IMR-90 (cell line): ENCODE results near the gene ISG20L2. TPM values are rescaled to one million over a fixed set of nuclear protein-coding genes. Genes with fewer than 3 reads are reported as not detected.

Source experiments
- ATAC-seq: fragments of 200-7000 bp; cut with Tn5 transposase; 2 replicates; pipeline ENCODE4 v1.9.1; 2020; ENCODE audit warnings: low read depth, mild to moderate bottlenecking, moderate library complexity
- BruUV-seq: library from RNA; stranded (reverse); fragments of 400-500 nt; replicated peaks from 2 replicates; lab custom pipeline; 2021; lab: Mats Ljungman, UMichigan
- CTCF ChIA-PET: fragments of 300-600 bp; formaldehyde crosslinking; extraction: SDS; loops from one replicate; lab custom pipeline; 2021; ENCODE audit warnings: antibody characterized with exemption; lab: Yijun Ruan, JAX
- POLR2A ChIA-PET: fragments of 300-600 bp; sonication (Branson Sonifier 250); formaldehyde crosslinking; loops from one replicate; lab custom pipeline; 2022; ENCODE audit warnings: antibody characterized with exemption; ENCODE audit not compliant: unreplicated experiment; lab: Charles Lee
- DNase-seq: peaks from one replicate; pipeline ENCODE4 v3.0.0; 2013
- H2AFZ ChIP-seq: replicated peaks from 2 replicates; pipeline ENCODE3; 2013; ENCODE audit warnings: low read length, mild to moderate bottlenecking; ENCODE audit not compliant: poor library complexity
- H2AK5ac ChIP-seq: 2 replicates; pipeline ENCODE4 v1.6.1; 2013; ENCODE audit warnings: low read depth, low read length, inconsistent platforms
- H2AK9ac ChIP-seq: replicated peaks from 2 replicates; pipeline ENCODE3; 2013; ENCODE audit warnings: mild to moderate bottlenecking, low read depth, low read length, moderate library complexity; ENCODE audit not compliant: poor library complexity
- H2BK120ac ChIP-seq: 2 replicates; pipeline ENCODE4 v1.6.1; 2013; ENCODE audit warnings: low read depth, low read length, inconsistent platforms
- H2BK15ac ChIP-seq: 3 replicates; pipeline ENCODE4 v1.6.1; 2013; ENCODE audit warnings: low read depth, low read length, inconsistent platforms
- H2BK20ac ChIP-seq: 2 replicates; pipeline ENCODE4 v1.6.1; 2013; ENCODE audit warnings: low read depth, mild to moderate bottlenecking, inconsistent platforms, low read length, moderate library complexity
- H2BK5ac ChIP-seq: 2 replicates; pipeline ENCODE4 v1.6.1; 2013; ENCODE audit warnings: mild to moderate bottlenecking, low read depth, low read length, inconsistent platforms; ENCODE audit not compliant: poor library complexity, severe bottlenecking
- H3K14ac ChIP-seq: replicated peaks from 2 replicates; pipeline ENCODE4 v1.6.1; 2013; ENCODE audit warnings: low read depth, low read length, inconsistent platforms
- H3K18ac ChIP-seq: 2 replicates; pipeline ENCODE4 v1.6.1; 2013; ENCODE audit warnings: low read depth, low read length, control low read depth
- H3K23ac ChIP-seq: 2 replicates; pipeline ENCODE4 v1.6.1; 2013; ENCODE audit warnings: low read depth, low read length, inconsistent platforms
- H3K27ac ChIP-seq: 2 replicates; pipeline ENCODE4 v1.5.1; 2013; ENCODE audit warnings: mild to moderate bottlenecking, control low read depth, low read length; ENCODE audit not compliant: insufficient read depth
- H3K27me3 ChIP-seq: 2 replicates; pipeline ENCODE4 v1.6.1; 2013; ENCODE audit warnings: low read length; ENCODE audit not compliant: control insufficient read depth, insufficient read depth
- H3K36me3 ChIP-seq: 2 replicates; pipeline ENCODE4 v1.6.1; 2013; ENCODE audit warnings: low read length, mixed read lengths; ENCODE audit not compliant: control insufficient read depth, insufficient read depth
- H3K4ac ChIP-seq: 2 replicates; pipeline ENCODE4 v1.6.1; 2013; ENCODE audit warnings: low read depth, low read length, inconsistent platforms
- H3K4me1 ChIP-seq: 2 replicates; pipeline ENCODE4 v1.6.1; 2013; ENCODE audit warnings: low read length, mixed read lengths; ENCODE audit not compliant: control insufficient read depth, insufficient read depth
- H3K4me2 ChIP-seq: 2 replicates; pipeline ENCODE4 v1.6.1; 2013; ENCODE audit warnings: low read depth, mild to moderate bottlenecking, control low read depth, low read length, moderate library complexity
- H3K4me3 ChIP-seq: 2 replicates; pipeline ENCODE4 v1.5.1; 2013; ENCODE audit warnings: low read depth, mild to moderate bottlenecking, control low read depth, low read length, moderate library complexity; ENCODE audit not compliant: insufficient read depth
- H3K56ac ChIP-seq: 2 replicates; pipeline ENCODE4 v1.6.1; 2013; ENCODE audit warnings: low read length, inconsistent platforms; ENCODE audit not compliant: insufficient read depth; ENCODE audit errors: extremely low read depth
- H3K79me1 ChIP-seq, 2 experiments: 2 replicates each; pipeline ENCODE4 v1.6.1; 2013; ENCODE audit warnings: low read length in 2 of 2, inconsistent platforms in 1 of 2, low read depth in 1 of 2
- H3K9ac ChIP-seq: 2 replicates; pipeline ENCODE4 v1.6.1; 2013; ENCODE audit warnings: low read depth, low read length, control low read depth
- H3K9me1 ChIP-seq: 2 replicates; pipeline ENCODE4 v1.6.1; 2013; ENCODE audit warnings: low read length, inconsistent platforms; ENCODE audit not compliant: insufficient read depth
- H3K9me3 ChIP-seq: 2 replicates; pipeline ENCODE4 v1.6.1; 2013; ENCODE audit warnings: low read length; ENCODE audit not compliant: control insufficient read depth, insufficient read depth
- H4K20me1 ChIP-seq: 2 replicates; pipeline ENCODE4 v1.6.1; 2013; ENCODE audit warnings: low read length, inconsistent platforms; ENCODE audit not compliant: insufficient read depth
- H4K5ac ChIP-seq: 2 replicates; pipeline ENCODE4 v1.6.1; 2013; ENCODE audit warnings: mild to moderate bottlenecking, low read depth, low read length, control low read depth
- H4K8ac ChIP-seq, 2 experiments: 2 replicates each; pipeline ENCODE4 v1.6.1; 2013; ENCODE audit warnings: low read depth in 2 of 2, low read length in 2 of 2, control low read depth in 1 of 2, inconsistent platforms in 1 of 2
- H4K91ac ChIP-seq: 2 replicates; pipeline ENCODE4 v1.6.1; 2013; ENCODE audit warnings: low read depth, low read length, inconsistent platforms; ENCODE audit not compliant: insufficient read depth
- BHLHE40 ChIP-seq: fragments of 150-350 bp; IDR thresholded peaks from 2 replicates; pipeline ENCODE4 v1.6.1; 2016; ENCODE audit warnings: mild to moderate bottlenecking, low read depth, low read length
- MAZ ChIP-seq: IDR thresholded peaks from 2 replicates; pipeline ENCODE4 v1.6.1; 2012; ENCODE audit warnings: low read depth, mild to moderate bottlenecking, low read length, improper control_type of control experiment, moderate library complexity, borderline replicate concordance
- MXI1 ChIP-seq: IDR thresholded peaks from 2 replicates; pipeline ENCODE4 v1.6.1; 2012; ENCODE audit warnings: low read depth, mild to moderate bottlenecking, low read length, moderate library complexity, borderline replicate concordance
- USF2 ChIP-seq: fragments of 150-350 bp; IDR thresholded peaks from 2 replicates; pipeline ENCODE4 v1.6.1; 2017; ENCODE audit warnings: mild to moderate bottlenecking, antibody characterized with exemption, low read length, low read depth
- WGBS, 2 experiments: methylation state at CpG; one replicate each; pipeline versions ENCODE4 v1.1.5 to v1.1.7; 2013; ENCODE audit warnings: missing lambda C conversion rate in 2 of 2; ENCODE audit not compliant: insufficient read length in 1 of 2; ENCODE audit errors: extremely low coverage in 2 of 2; 5-methylcytosine and 5-hydroxymethylcytosine counted together
- dilution Hi-C: fragments of 300-500 bp; cut with HindIII; formaldehyde crosslinking; loops from one replicate; pipeline ENCODE4 v1.14.3; 2018; ENCODE audit warnings: low sequenced_read_pairs; ENCODE audit not compliant: unreplicated experiment
- in situ Hi-C: fragments of 300-500 bp; cut with MboI; formaldehyde crosslinking; loops from 3 replicates; pipeline ENCODE4 v1.14.3; 2019; ENCODE audit warnings: low sequenced_read_pairs, inconsistent platforms, mixed read lengths
- intact Hi-C: fragments of 100-400 bp; cut with micrococcal nuclease; formaldehyde crosslinking; loops from 2 replicates; pipeline ENCODE4 v1.10.0; 2022
- polyA plus RNA-seq, 3 experiments: library from polyadenylated mRNA; depleted of rRNA; stranded (reverse); fragments of >200 nt; gene quantifications; 2 replicates each; pipeline ENCODE4 v1.2.3, GENCODE V29; 2012; ENCODE audit warnings: low replicate concordance in 1 of 3
- total RNA-seq: library from RNA; depleted of rRNA; stranded (reverse); fragments of >200 nt; gene quantifications from 2 replicates; pipeline ENCODE4 v1.2.3, GENCODE V29; 2012

ISG20L2 gene
- total and polyA plus RNA-seq, 2 of the 4 experiments (the other 2 are of a cell fraction) = 17.0 to 27.3 TPM

- Histone ChIP-seq H3K9me1 (peaks cover 3% of the 10 kb centered on the region; the same call in 1 of the 2 replicates), H4K5ac (no peak overlapping the region), H3K56ac (no peak overlapping the region), H3K14ac (no peak overlapping the region), H2BK20ac (no peak overlapping the region), H3K27me3 (no peaks in the 10 kb centered on the region), H4K8ac (no peak overlapping the region), H2BK120ac (no peak overlapping the region), H3K4me2 (no peak overlapping the region), H2BK5ac (no peak overlapping the region), H3K4me3 (no peak overlapping the region), H3K79me1 (0 out of 4 replicates have a peak, but pooled peaks cover 0 to 4% of the 10 kb centered on the region in 2 experiments), H4K20me1 (no peaks in the 10 kb centered on the region), H2AK9ac (no peak overlapping the region), H2AK5ac (no peak overlapping the region), H3K36me3 (no peaks in the 10 kb centered on the region), H4K91ac (no peak overlapping the region), H3K9me3 (no peaks in the 10 kb centered on the region), H3K4ac (no peak overlapping the region), H3K9ac (no peak overlapping the region), H3K23ac (no peak overlapping the region), H2AFZ (no peak overlapping the region), H2BK15ac (no peak overlapping the region), H3K18ac (no peak overlapping the region), H3K27ac (no peak overlapping the region), H3K4me1 (peaks cover 34% of the 10 kb centered on the region)
- intact Hi-C loops (no loop called here), dilution Hi-C loops (no loop called here), in situ Hi-C loops (no loop called here)
- CTCF ChIA-PET = interaction anchor here (2.2 to 3.5 kb wide), 2 partner anchors 15 to 21 kb away, joined by 8 to 24 read pairs; no protein-coding TSS in a partner anchor
- 50% methylated on average over 2 of the region's 9 CpGs; no CpG with 5 or more reads in 1 of the 2 experiments for WGBS, 2 experiments
- POLR2A ChIA-PET = no interaction called here
- no peak for DNase-seq
- no TSS peak for BruUV-seq
- no peak for TF ChIP-seq MAZ
- no peak for TF ChIP-seq BHLHE40
- no peak for TF ChIP-seq MXI1
- TF ChIP-seq USF2 = no peak
- no peak for ATAC-seq
Observed at GRCh38 chr1:156711011-156711817, 17.4 kb downstream of the ISG20L2 start.
